A549 (cell line): ENCODE data around the gene DUSP28. TPM values are rescaled to one million over a fixed set of nuclear protein-coding genes. Genes with fewer than 3 reads are reported as not detected.

Experiments
- polyA plus RNA-seq, 4 experiments: library from polyadenylated mRNA; depleted of rRNA in 3 of 4; stranded (reverse); fragments of >200 nt; fragmentation: RNase III in 1 of 4; extraction: RNeasy Plus Mini Kit Qiagen cat#74134 plus additional on column Dnase treatment in 1 of 4; gene quantifications; 2 replicates in 3 of 4; 3 replicates in 1 of 4; pipeline ENCODE4 v1.2.3, GENCODE V29; 2011 to 2017

The DUSP28 gene
- polyA plus RNA-seq, 2 of the 4 experiments (the other 2 are of a cell fraction), result 5.2 to 14.3 TPM

Other genes with a start within 250 kb of the DUSP28 start
- 19.8 and 22.7 TPM in 2 replicates for gene GPC1, start 124.7 kb upstream of the DUSP28 start, polyA plus RNA-seq (2011; rRNA removed)
- 93.5 to 107 TPM (median 97.7 TPM) in 3 replicates for gene GPC1, start 124.7 kb upstream of the DUSP28 start, polyA plus RNA-seq (2017; fragmentation: RNase III; extraction: RNeasy Plus Mini Kit Qiagen cat#74134 plus additional on column Dnase treatment)
- gene ANKMY1, start 2.4 kb upstream of the DUSP28 start, polyA plus RNA-seq (2011; rRNA removed), result 16.5 and 18.9 TPM in 2 replicates
- gene ANKMY1, start 2.4 kb upstream of the DUSP28 start, polyA plus RNA-seq (2017; fragmentation: RNase III; extraction: RNeasy Plus Mini Kit Qiagen cat#74134 plus additional on column Dnase treatment), result 10.6 to 13.4 TPM (median 12.0 TPM) in 3 replicates
- 9.2 and 20.0 TPM in 2 replicates for gene RNPEPL1, start 8.1 kb downstream of the DUSP28 start, polyA plus RNA-seq (2011; rRNA removed)
- gene RNPEPL1, start 8.1 kb downstream of the DUSP28 start, polyA plus RNA-seq (2017; fragmentation: RNase III; extraction: RNeasy Plus Mini Kit Qiagen cat#74134 plus additional on column Dnase treatment), result 23.7 to 26.4 TPM (median 26.3 TPM) in 3 replicates
- gene CAPN10, start 26.4 kb downstream of the DUSP28 start, polyA plus RNA-seq (2011; rRNA removed), result 8.4 and 9.5 TPM in 2 replicates
- gene CAPN10, start 26.4 kb downstream of the DUSP28 start, polyA plus RNA-seq (2017; fragmentation: RNase III; extraction: RNeasy Plus Mini Kit Qiagen cat#74134 plus additional on column Dnase treatment), result 15.8 to 17.7 TPM (median 15.9 TPM) in 3 replicates
- gene GPR35, start 65.1 kb downstream of the DUSP28 start, polyA plus RNA-seq (2011; rRNA removed), result 0.65 and 1.3 TPM in 2 replicates
- 0.79 to 1.0 TPM (median 0.90 TPM) in 3 replicates for gene GPR35, start 65.1 kb downstream of the DUSP28 start, polyA plus RNA-seq (2017; fragmentation: RNase III; extraction: RNeasy Plus Mini Kit Qiagen cat#74134 plus additional on column Dnase treatment)
- not detected in 2 replicates for gene AQP12B, start 122.5 kb downstream of the DUSP28 start, polyA plus RNA-seq (2011; rRNA removed)
- not detected in 3 replicates for gene AQP12B, start 122.5 kb downstream of the DUSP28 start, polyA plus RNA-seq (2017; fragmentation: RNase III; extraction: RNeasy Plus Mini Kit Qiagen cat#74134 plus additional on column Dnase treatment)
- not detected in 2 replicates for gene AQP12A, start 131.5 kb downstream of the DUSP28 start, polyA plus RNA-seq (2011; rRNA removed)
- gene AQP12A, start 131.5 kb downstream of the DUSP28 start, polyA plus RNA-seq (2017; fragmentation: RNase III; extraction: RNeasy Plus Mini Kit Qiagen cat#74134 plus additional on column Dnase treatment), result not detected in 3 replicates